Measurements from ENCODE around the gene MRI1.

DNA sequence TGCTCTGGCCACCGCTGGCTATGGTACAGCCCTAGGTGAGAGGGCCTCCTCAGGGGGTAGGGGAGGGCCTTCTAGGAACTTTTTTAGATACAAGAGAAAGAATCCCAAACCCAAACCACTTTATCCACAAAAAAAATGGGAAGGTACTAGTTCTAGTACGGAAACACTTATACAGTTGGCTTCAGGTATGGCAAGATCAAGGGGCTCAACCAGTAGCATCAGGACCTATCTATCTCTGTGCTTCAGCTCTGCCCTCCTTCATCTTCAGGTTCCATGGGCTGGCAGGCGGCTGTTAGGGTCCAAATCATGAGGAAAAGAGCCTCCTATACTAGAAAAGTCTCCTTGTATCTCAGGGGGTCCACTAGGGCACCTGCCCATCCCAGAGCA, 1.8 kb downstream of the MRI1 start:
- no peak for TF ChIP-seq CTCF (IDR thresholded peaks at IDR 0.05)
- no peak for TF ChIP-seq POLR2A (IDR thresholded peaks at IDR 0.05)
